HG02642 (cell line): ENCODE data around the gene GRIK3.

Source experiments
- ATAC-seq: cut with Tn5 transposase; IDR thresholded peaks from one replicate; pipeline ENCODE4 v1.9.1; 2021; ENCODE audit warnings: mild to moderate bottlenecking; ENCODE audit not compliant: unreplicated experiment, poor library complexity

GRIK3 gene

GRCh38 chr1:36984026-36984425 lies 50.3 kb downstream of the GRIK3 start:
- ATAC-seq: no peak

GRCh38 chr1:36982709-36983108 lies 51.6 kb downstream of the GRIK3 start:
- no peak for ATAC-seq

- no peak for ATAC-seq
These were observed 52.3 kb downstream of the GRIK3 start for GRCh38 chr1:36981771-36982622.

GRCh38 chr1:36981126-36981525 lies 53.2 kb downstream of the GRIK3 start:
- no peak for ATAC-seq

DNA sequence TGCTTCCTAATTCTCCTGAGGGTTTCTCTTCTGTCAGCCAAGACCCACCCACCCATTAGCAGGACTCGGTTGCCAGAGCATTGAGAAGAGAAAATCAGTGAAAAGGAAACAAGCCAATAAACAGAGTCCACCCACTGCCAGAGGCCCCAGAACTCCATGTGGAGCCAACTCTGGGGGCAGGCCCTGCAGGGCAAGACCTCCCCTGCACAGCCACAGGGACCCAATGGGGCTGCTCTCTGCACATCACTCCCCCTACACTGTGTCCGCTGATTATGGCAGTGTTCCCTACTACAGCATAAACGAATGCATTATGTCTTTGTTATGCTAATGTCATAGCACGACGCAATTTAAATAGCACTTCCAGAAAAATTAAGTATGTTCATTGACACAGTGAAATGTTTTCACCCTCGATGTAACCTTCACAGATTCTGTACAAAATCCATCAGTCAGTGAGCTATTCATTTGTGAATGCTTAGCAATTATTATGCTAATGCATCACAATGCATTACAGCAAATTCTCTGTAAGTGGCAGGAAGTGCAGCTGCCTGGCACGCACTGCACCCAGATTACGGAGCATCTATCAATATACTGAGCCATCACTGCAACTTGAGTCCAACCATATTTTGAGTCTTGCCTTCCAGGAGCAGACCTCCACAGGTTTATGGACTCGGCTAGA lies 56.4 kb downstream of the GRIK3 start:
- ATAC-seq: no peak

DNA sequence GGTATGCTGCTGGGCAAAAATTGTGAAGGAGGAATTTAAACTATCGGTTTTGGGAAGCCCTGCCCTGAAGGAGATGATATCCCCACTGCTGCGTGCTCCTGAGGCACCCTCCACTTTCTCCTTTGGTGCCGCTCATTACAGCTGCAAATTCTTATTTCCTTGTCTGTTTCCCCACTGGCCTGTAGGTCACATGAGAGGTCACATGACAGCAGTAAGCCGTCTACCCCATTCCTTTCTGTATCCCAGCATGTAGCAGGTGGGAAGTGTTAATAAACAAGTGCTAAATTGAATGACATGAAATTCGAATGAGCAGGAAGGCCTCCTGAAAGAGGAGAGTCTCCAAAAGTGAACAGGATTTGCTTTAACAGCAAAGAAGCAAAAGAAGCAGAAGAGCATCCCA lies 58.7 kb downstream of the GRIK3 start:
- no peak for ATAC-seq

- no peak for ATAC-seq
These were observed 61.3 kb downstream of the GRIK3 start for GRCh38 chr1:36973056-36973455.

- no peak for ATAC-seq
These were observed 62.3 kb downstream of the GRIK3 start for GRCh38 chr1:36971852-36972618.

GRCh38 chr1:36968730-36969129 lies 65.6 kb downstream of the GRIK3 start:
- no peak for ATAC-seq

DNA sequence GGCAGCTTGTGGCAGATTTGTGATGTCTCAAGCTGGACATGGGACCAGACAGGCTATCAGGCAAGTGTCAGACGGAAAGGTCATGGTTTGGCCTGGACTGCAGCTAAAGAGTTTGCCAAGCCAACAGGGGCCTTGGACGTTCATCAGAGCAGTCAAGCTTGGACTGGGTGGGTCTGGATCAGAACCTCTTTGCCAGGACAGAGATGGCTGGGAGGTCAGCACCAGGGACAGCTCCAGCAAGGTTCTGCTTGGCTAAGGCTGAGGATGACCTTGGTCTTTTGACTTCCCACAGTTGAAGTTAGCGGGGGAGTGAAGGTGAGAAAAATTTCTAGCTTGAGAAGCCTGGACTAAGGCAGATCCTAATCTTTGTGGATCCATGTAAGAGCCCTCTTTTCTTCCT lies 68.1 kb downstream of the GRIK3 start:
- no peak for ATAC-seq

DNA sequence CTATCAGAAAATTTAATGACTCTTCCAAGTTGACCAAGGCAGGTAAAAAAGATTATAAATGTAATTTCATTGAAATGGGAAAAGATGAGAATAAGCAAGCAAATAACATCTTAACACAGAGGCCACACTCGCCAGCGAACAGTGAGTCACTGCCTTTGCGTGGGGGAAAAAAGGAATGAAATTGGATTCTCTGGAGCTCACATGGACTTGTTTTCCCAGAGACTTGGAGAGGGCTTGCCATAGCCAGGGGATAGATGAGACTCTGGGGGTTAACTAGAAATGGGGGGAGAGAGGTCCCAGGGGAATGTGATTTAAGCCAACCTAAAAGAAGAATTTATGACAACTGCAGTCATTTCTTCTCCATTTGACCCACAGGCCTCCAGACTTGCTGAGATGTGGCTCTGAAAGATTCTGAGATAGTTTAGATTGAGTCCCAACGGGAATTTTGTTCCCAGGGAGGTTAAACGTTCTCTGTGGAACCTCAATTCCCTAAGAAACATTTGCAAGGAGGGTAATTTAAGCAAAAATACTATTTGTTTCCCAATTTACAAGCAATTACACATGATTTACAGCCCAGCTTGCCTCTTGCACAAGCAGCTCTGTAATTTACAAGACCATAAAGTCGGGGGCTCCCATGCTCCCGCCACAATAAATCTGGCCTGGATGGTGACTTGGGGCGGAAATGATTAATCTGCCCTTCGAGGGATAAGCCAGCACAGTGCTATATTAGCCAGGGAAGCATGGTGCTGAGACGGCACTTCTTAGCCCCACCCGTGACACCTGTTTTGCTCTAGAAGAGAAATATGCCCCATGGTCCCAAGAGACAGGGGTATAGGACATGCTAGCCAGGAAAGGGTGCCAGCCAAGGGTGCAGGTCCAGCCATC lies 68.8 kb downstream of the GRIK3 start:
- ATAC-seq: no peak

DNA sequence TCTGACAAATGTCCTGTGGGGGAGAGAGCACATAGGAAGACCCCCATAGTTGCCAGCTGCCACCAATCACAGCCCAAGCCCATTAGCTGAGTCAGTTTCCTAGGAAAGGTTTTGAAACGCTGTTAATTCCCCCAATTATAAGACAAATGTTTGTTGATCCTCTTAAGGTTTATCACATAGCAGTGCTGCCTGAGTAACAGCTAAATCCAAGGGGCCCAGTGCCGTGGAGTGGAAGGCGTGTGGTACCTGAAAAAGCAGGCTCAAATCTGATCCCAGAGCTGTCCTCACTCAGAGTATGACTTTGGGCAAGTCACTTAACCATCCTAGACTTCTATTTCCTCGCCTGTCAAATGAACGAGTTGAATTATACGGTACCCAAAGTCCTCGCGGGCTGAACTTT lies 69.5 kb downstream of the GRIK3 start:
- no peak for ATAC-seq

- no peak for ATAC-seq
These were observed 71.3 kb downstream of the GRIK3 start for GRCh38 chr1:36963006-36963405.

GRCh38 chr1:36961062-36961615 lies 73.2 kb downstream of the GRIK3 start:
- ATAC-seq: no peak

- ATAC-seq: no peak
These were observed 77.7 kb downstream of the GRIK3 start for GRCh38 chr1:36956570-36956969.

DNA sequence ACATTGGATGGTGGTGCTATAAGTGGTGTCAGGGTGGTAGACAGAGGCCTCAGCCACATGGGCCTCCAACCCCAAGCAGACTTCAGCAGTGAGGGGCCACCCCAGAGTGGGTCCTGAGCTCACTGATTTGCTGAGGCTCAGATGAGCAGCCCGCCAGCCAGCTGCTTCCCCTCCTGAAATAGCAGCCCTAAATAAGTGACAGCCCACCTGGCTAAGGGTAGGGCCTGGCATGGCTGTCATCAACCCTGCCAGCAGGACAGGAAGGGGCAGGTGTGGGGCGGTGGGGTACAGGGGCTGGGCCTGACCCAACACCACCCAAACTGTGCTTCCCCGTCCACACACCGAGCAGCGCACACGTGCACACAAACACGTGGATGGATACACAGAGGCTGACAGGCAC lies 79.3 kb downstream of the GRIK3 start:
- ATAC-seq: no peak

DNA sequence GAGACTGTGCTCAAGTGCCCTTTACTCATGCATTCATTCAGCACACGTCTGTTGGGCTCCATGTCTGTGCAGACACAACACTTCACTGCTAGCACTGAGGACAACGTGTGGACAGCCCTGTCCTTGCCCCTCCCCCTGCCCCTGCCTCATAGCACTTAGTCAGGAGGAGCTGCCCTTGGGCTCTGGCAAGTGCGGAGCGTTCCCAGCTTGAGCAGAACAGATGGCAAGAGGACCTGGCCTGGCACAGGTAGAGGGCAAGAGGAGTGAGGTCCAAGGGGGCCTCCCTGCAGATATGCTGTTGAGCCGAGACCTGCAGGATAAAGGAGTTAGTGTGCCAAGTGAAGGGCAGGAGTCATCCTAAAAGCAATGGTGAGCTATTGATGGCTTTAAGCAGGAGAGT lies 81.3 kb downstream of the GRIK3 start:
- no peak for ATAC-seq

DNA sequence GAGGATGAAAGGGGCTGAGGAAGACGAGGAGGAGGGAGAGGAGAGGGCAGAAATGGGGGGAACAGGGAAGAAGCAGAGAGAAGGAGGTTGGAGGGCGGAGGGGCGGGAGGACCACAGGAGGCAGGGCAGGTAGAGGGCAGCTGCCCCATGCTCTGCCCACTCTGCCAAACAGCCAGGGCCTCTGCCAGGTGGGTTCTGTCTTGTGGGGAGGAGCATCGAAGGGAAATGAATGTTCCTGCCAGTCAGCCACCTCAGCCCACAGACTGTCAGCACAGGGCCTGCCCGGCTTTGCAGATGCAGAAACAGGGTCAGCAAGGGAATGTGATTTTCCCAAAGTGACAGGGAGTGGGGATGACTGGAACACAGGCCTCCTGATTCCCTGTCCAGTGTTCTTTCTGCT lies 82.6 kb downstream of the GRIK3 start:
- no peak for ATAC-seq

GRCh38 chr1:36951292-36951750 lies 83.0 kb downstream of the GRIK3 start:
- ATAC-seq: no peak
